HUES6 (cell line): ENCODE results near the gene CCNY.

Experiments
- H3K27ac ChIP-seq: 2 replicates; pipeline ENCODE4 v1.7.0; 2013; ENCODE audit warnings: low read depth, mild to moderate bottlenecking, low read length, inconsistent platforms
- H3K27me3 ChIP-seq: 2 replicates; pipeline ENCODE4 v1.6.1; 2013; ENCODE audit warnings: low read length; ENCODE audit not compliant: control insufficient read depth, insufficient read depth
- H3K36me3 ChIP-seq: 2 replicates; pipeline ENCODE4 v1.6.1; 2013; ENCODE audit warnings: low read length; ENCODE audit not compliant: control insufficient read depth, insufficient read depth
- H3K4me1 ChIP-seq: 2 replicates; pipeline ENCODE4 v1.6.1; 2013; ENCODE audit warnings: low read length; ENCODE audit not compliant: control insufficient read depth, insufficient read depth
- H3K4me3 ChIP-seq: 2 replicates; pipeline ENCODE4 v1.5.1; 2013; ENCODE audit warnings: low read depth, low read length
- H3K9ac ChIP-seq: one replicate; pipeline ENCODE4 v1.6.1; 2013; ENCODE audit warnings: mild to moderate bottlenecking, low read length
- H3K9me3 ChIP-seq: 2 replicates; pipeline ENCODE4 v1.6.1; 2013; ENCODE audit warnings: low read depth, low read length; ENCODE audit not compliant: control insufficient read depth, insufficient read depth

Gene CCNY

GRCh38 chr10:35555962-35556930 lies 219.9 kb downstream of the CCNY start:
- Histone ChIP-seq H3K9me3 (no peaks in the 10 kb centered on the region), H3K4me3 (no peak overlapping the region), H3K4me1 (no peaks in the 10 kb centered on the region; the same call in 1 of the 2 replicates), H3K9ac (no peak overlapping the region), H3K27me3 (no peaks in the 10 kb centered on the region), H3K27ac (no peak overlapping the region), H3K36me3 (peaks cover 6% of the 10 kb centered on the region; the same call in 1 of the 2 replicates)

GRCh38 chr10:35558276-35558675 lies 222.0 kb downstream of the CCNY start:
- Histone ChIP-seq H3K9me3 (no peaks in the 10 kb centered on the region), H3K27ac (no peak overlapping the region), H3K4me1 (no peaks in the 10 kb centered on the region; the same call in 1 of the 2 replicates), H3K36me3 (peaks cover 4% of the 10 kb centered on the region; the same call in 1 of the 2 replicates), H3K4me3 (no peak overlapping the region), H3K9ac (no peak overlapping the region), H3K27me3 (no peaks in the 10 kb centered on the region)

GRCh38 chr10:35559416-35559815 lies 223.1 kb downstream of the CCNY start:
- Histone ChIP-seq H3K4me1 (no peaks in the 10 kb centered on the region; the same call in 1 of the 2 replicates), H3K27me3 (no peaks in the 10 kb centered on the region), H3K4me3 (no peak overlapping the region), H3K36me3 (peaks cover 3% of the 10 kb centered on the region; the same call in 1 of the 2 replicates), H3K27ac (no peak overlapping the region), H3K9me3 (no peaks in the 10 kb centered on the region), H3K9ac (no peak overlapping the region)

- Histone ChIP-seq H3K9me3 (no peaks in the 10 kb centered on the region), H3K36me3 (peaks cover 9% of the 10 kb centered on the region), H3K9ac (no peak overlapping the region), H3K27ac (no peak overlapping the region), H3K27me3 (no peaks in the 10 kb centered on the region), H3K4me1 (no peaks in the 10 kb centered on the region; the same call in 1 of the 2 replicates), H3K4me3 (no peak overlapping the region)
Measured at GRCh38 chr10:35561715-35562114, 225.4 kb downstream of the CCNY start.

DNA sequence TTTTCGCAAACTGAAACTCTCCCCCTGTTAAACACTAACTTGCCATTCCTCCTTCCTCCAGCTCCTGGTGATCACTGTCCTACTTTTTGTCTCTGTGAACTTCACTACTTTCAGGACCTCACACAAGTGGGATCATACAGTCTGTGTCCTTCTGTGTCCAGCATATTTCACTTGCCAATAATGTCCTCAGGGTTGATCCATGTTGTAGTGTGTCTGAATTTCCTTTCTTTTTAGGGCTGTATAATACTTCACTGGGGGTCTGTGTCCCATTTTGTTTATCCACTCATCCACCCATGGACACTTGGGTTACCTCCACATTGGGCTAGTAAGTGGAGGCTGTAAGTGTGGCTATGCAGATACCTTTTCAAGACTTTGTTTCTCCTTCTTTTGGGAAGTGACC lies 226.1 kb downstream of the CCNY start:
- Histone ChIP-seq H3K27ac (no peak overlapping the region), H3K9ac (no peak overlapping the region), H3K4me3 (no peak overlapping the region), H3K4me1 (no peaks in the 10 kb centered on the region; the same call in 1 of the 2 replicates), H3K27me3 (no peaks in the 10 kb centered on the region), H3K36me3 (peaks cover 14% of the 10 kb centered on the region), H3K9me3 (no peaks in the 10 kb centered on the region)

- Histone ChIP-seq H3K36me3 (peaks cover 14% of the 10 kb centered on the region), H3K9ac (no peak overlapping the region), H3K9me3 (no peaks in the 10 kb centered on the region), H3K27ac (no peak overlapping the region), H3K27me3 (no peaks in the 10 kb centered on the region), H3K4me3 (no peak overlapping the region), H3K4me1 (no peaks in the 10 kb centered on the region; the same call in 1 of the 2 replicates)
Measured at GRCh38 chr10:35563261-35563891, 227.1 kb downstream of the CCNY start.

- Histone ChIP-seq H3K9ac (no peak overlapping the region), H3K27ac (no peak overlapping the region), H3K36me3 (peaks cover 17% of the 10 kb centered on the region)
Measured at GRCh38 chr10:35564341-35564968, 228.1 kb downstream of the CCNY start.

DNA sequence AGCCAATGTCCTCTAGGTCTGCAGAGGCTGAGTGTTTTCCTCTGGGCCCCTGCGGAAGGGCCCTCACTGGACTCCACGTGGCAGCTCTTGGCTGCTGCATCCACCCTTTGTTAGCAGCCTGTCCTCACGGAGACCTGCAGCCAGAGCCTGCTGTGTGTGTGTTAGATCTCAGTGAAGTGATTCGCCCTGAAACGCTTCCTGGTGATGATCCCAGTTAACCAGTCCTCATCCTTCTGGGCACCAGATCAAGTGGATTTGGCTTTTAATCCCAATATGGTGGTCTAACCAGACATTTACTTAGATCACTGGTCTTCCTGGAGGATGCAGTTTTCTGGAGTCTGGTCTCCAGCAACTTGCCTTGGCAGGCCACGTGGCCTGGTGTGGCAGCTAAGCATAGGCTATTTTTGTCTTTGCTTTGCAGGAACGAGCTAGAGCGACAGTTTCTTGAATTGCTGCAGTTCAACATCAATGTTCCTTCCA lies 229.3 kb downstream of the CCNY start:
- no peaks in the 10 kb centered on the region for H3K27me3 ChIP-seq
- H3K27ac ChIP-seq: no peak overlapping the region
- H3K4me1 ChIP-seq: no peaks in the 10 kb centered on the region; the same call in 1 of the 2 replicates
- H3K4me3 ChIP-seq: no peak overlapping the region
- H3K9me3 ChIP-seq: no peaks in the 10 kb centered on the region
- no peak overlapping the region for H3K9ac ChIP-seq
- H3K36me3 ChIP-seq: peaks cover 22% of the 10 kb centered on the region

More at GRCh38 chr10:35564341-35564968, 228.1 kb downstream of the CCNY start:
- H3K4me1 ChIP-seq: no peaks in the 10 kb centered on the region; the same call in 1 of the 2 replicates
- no peak overlapping the region for H3K4me3 ChIP-seq
- H3K9me3 ChIP-seq: no peaks in the 10 kb centered on the region
- no peaks in the 10 kb centered on the region for H3K27me3 ChIP-seq

DNA sequence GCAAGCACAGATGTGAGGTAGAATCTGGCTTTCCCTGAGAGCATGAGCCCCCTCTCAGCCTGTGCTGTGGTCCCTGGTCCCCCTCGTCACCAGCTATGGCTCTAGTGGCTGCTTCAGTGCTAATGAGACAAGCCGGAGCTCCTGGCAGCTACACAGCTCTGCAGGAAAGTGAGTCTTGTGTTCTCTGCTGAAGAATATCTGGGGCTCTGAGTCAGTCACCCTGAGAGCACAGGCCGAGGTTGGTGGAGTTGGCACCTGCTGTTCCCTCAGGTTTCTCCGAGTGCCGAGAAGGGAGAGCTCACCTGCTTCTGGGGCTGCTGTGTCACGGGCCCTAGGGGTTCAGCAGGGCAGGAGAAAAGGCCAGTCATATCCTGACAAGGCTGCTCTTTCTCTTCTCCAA lies 231.6 kb downstream of the CCNY start:
- no peak overlapping the region for H3K4me3 ChIP-seq
- H3K36me3 ChIP-seq: peaks cover 22% of the 10 kb centered on the region
- no peaks in the 10 kb centered on the region for H3K9me3 ChIP-seq
- H3K4me1 ChIP-seq: no peaks in the 10 kb centered on the region; the same call in 1 of the 2 replicates
- no peak overlapping the region for H3K9ac ChIP-seq
- no peak overlapping the region for H3K27ac ChIP-seq
- no peaks in the 10 kb centered on the region for H3K27me3 ChIP-seq

- Histone ChIP-seq H3K27me3 (no peaks in the 10 kb centered on the region), H3K36me3 (peaks cover 22% of the 10 kb centered on the region), H3K9me3 (no peaks in the 10 kb centered on the region), H3K4me3 (no peak overlapping the region), H3K27ac (no peak overlapping the region), H3K9ac (no peak overlapping the region), H3K4me1 (no peaks in the 10 kb centered on the region; the same call in none of the 2 replicates)
Measured at GRCh38 chr10:35568483-35569015, 232.2 kb downstream of the CCNY start.
